K562 (cell line): Measurements from ENCODE around the gene UPF1. TPM values are rescaled to one million over a fixed set of nuclear protein-coding genes. Genes with fewer than 3 reads are reported as not detected.

Source experiments
- ARID3B ChIP-seq: fragments of 250-450 bp; sonication (Bioruptor Pico); IDR thresholded peaks from 2 replicates; pipeline ENCODE4 v1.4.0; 2020; ENCODE audit warnings: borderline replicate concordance
- ATF6 ChIP-seq: sonication (generic); formaldehyde crosslinking; IDR thresholded peaks from 2 replicates; pipeline ENCODE4 v1.4.0; 2020; ENCODE audit warnings: mild to moderate bottlenecking, missing genetic modification reagents
- BRD9 ChIP-seq: fragments of 450-650 bp; IDR thresholded peaks from 2 replicates; pipeline ENCODE4 v1.6.1; 2018; ENCODE audit warnings: low read depth; ENCODE audit not compliant: partially characterized antibody
- CLOCK ChIP-seq: fragments of 250-450 bp; sonication (Bioruptor Pico); IDR thresholded peaks from 2 replicates; pipeline ENCODE4 v1.4.0; 2020; ENCODE audit warnings: mild to moderate bottlenecking, moderate library complexity, borderline replicate concordance
- GATAD2B ChIP-seq: fragments of 450-650 bp; IDR thresholded peaks from 2 replicates; pipeline ENCODE4 v1.6.1; 2017; ENCODE audit warnings: mild to moderate bottlenecking, borderline replicate concordance
- NR2C2 ChIP-seq, 2 experiments: fragments of 200-800 bp in 1 of 2; sonication (Bioruptor generic) in 1 of 2; sonication (generic) in 1 of 2; formaldehyde crosslinking in 1 of 2; IDR thresholded peaks; 2 replicates each; pipeline versions ENCODE4 v1.6.1 to v1.8.0; 2016 to 2022; ENCODE audit warnings: mild to moderate bottlenecking in 1 of 2, missing compliant biosample characterization in 1 of 2, missing genetic modification characterization in 1 of 2, missing genetic modification reagents in 1 of 2
- NRF1 ChIP-seq, 2 experiments: fragments of 450-650 bp; IDR thresholded peaks in 1 of 2; conservative IDR thresholded peaks in 1 of 2; 2 replicates each; pipeline ENCODE4 v1.6.1; 2014; ENCODE audit warnings: mild to moderate bottlenecking in 2 of 2
- TBP ChIP-seq: optimal IDR thresholded peaks from 2 replicates; pipeline ENCODE3; 2011; ENCODE audit warnings: low read depth, low read length, improper control_type of control experiment
- ZBTB40 ChIP-seq, 2 experiments: fragments of 450-650 bp in 1 of 2; sonication (generic) in 1 of 2; formaldehyde crosslinking in 1 of 2; IDR thresholded peaks; 2 replicates each; pipeline versions ENCODE4 v1.7.1 to v1.9.0; 2016 to 2022; ENCODE audit warnings: inconsistent platforms in 1 of 2, mild to moderate bottlenecking in 1 of 2, missing genetic modification reagents in 1 of 2
- polyA plus RNA-seq, 8 experiments: library from polyadenylated mRNA; depleted of rRNA in 4 of 8; stranded (reverse) in 5 of 8; unstranded in 3 of 8; fragments of >200 nt; fragmentation: Nextera tagmentation in 2 of 8; fragmentation: Illumina TruSeq in 1 of 8; extraction: Ambion mirVana in 2 of 8; extraction: Trizol in 1 of 8; gene quantifications; 2 replicates each; pipeline versions ENCODE4 v1.2.1 to v1.2.3, GENCODE V29; 2011 to 2014; ENCODE audit warnings: inconsistent platforms in 1 of 8, missing spikeins in 1 of 8
- total RNA-seq, 7 experiments: library from RNA; depleted of rRNA in 6 of 7; stranded (reverse); fragments of >200 nt in 6 of 7; fragmentation: Illumina TruSeq in 2 of 7; extraction: Trizol in 2 of 7; gene quantifications; 2 replicates each; pipeline versions ENCODE4 v1.2.1 to v1.2.3, GENCODE V29; 2011 to 2021; ENCODE audit warnings: low replicate concordance in 1 of 7

UPF1 gene
- total and polyA plus RNA-seq, 9 of the 15 experiments (the other 6 are each of a cell fraction or from before 2014, with no cell fraction given), result 0.34 to 103 (median 27.9) TPM

- TF ChIP-seq ATF6 (CRISPR knock-in tag), result no peak
- no peak for TF ChIP-seq ARID3B
- TF ChIP-seq GATAD2B, result peak; percentile 96
- TF ChIP-seq NR2C2 (CRISPR knock-in tag; IDR thresholded peaks at IDR 0.05), result peak; percentile 40; the same call in 1 of the 2 replicates
- TF ChIP-seq NR2C2 (tag; IDR thresholded peaks at IDR 0.05), result 0 out of 2 replicates have a peak, but pooled peaks have one; percentile 38
- peak; percentile 78 for TF ChIP-seq TBP
- TF ChIP-seq ZBTB40 (IDR thresholded peaks at IDR 0.05), result no peak; the same call in 1 of the 2 replicates
- no peak for TF ChIP-seq ZBTB40 (CRISPR knock-in tag; IDR thresholded peaks at IDR 0.05)
- peak; percentile 98 for TF ChIP-seq NRF1 (conservative IDR thresholded peaks at IDR 0.05 in 1 of 2, IDR thresholded peaks at IDR 0.05 in 1 of 2)
- TF ChIP-seq CLOCK (CRISPR knock-in tag), result 0 out of 2 replicates have a peak, but pooled peaks have one; percentile 22
- no peak for TF ChIP-seq BRD9
These were observed at the start of gene UPF1 (continued) for GRCh38 chr19:18831524-18832305.
